Thyroid gland (tissue), 4 donors: ENCODE results near the gene ABTB1. TPM values are rescaled to one million over a fixed set of nuclear protein-coding genes. Genes with fewer than 3 reads are reported as not detected.

Source experiments
- DNase-seq, 2 donors: peaks; one replicate each; pipeline ENCODE4 v3.0.0-alpha.2; 2019
- H3K27ac ChIP-seq, 3 donors: fragments of 200-600 bp; sonication (generic); 1 replicate in 2 of 3; 2 replicates in 1 of 3; pipeline ENCODE4 v1.5.1; 2016 to 2019; ENCODE audit warnings: mild to moderate bottlenecking in 1 of 3, moderate library complexity in 1 of 3
- H3K27me3 ChIP-seq: fragments of 200-600 bp; sonication (generic); one replicate; pipeline ENCODE4 v1.5.1; 2019
- H3K36me3 ChIP-seq, 2 donors: fragments of 200-600 bp; sonication (generic); one replicate each; pipeline ENCODE4 v1.5.1; 2016 to 2019
- H3K4me1 ChIP-seq, 2 donors: fragments of 200-600 bp; sonication (generic); one replicate each; pipeline ENCODE4 v1.5.1; 2017 to 2019
- H3K4me3 ChIP-seq, 3 donors: fragments of 200-600 bp; sonication (generic); replicated peaks in 1 of 3; 1 replicate in 2 of 3; 2 replicates in 1 of 3; pipeline ENCODE4 v1.5.1; 2016; ENCODE audit warnings: mild to moderate bottlenecking in 1 of 3
- H3K9me3 ChIP-seq: fragments of 200-600 bp; sonication (generic); one replicate; pipeline ENCODE4 v1.5.1; 2017
- POLR2A ChIP-seq, 2 donors: fragments of 450-650 bp; IDR thresholded peaks; one replicate each; pipeline ENCODE4 v1.6.1; 2017; ENCODE audit warnings: antibody characterized with exemption in 2 of 2, mild to moderate bottlenecking in 2 of 2, moderate library complexity in 1 of 2
- WGBS, 2 donors: methylation state at CpG; one replicate each; pipeline ENCODE4 v1.1.5; 2017; 5-methylcytosine and 5-hydroxymethylcytosine counted together
- intact Hi-C: fragments of 100-400 bp; cut with DNase I; formaldehyde crosslinking; loops from one replicate; pipeline ENCODE4 v1.15.1; 2023
- total RNA-seq, 4 donors: library from RNA; depleted of rRNA; stranded (reverse); fragments of >200 nt; gene quantifications; one replicate each; pipeline ENCODE4 v1.2.3, GENCODE V29; 2016
- TF ChIP-seq, protein P1 (sequence below), 6 experiments: fragments of 200-600 bp in 3 of 6; fragments of 450-650 bp in 3 of 6; sonication (generic) in 3 of 6; IDR thresholded peaks; one replicate each; pipeline ENCODE4 v1.5.1; 2016 to 2019; ENCODE audit warnings: antibody characterized with exemption in 6 of 6, mild to moderate bottlenecking in 2 of 6, inconsistent platforms in 1 of 6, moderate library complexity in 1 of 6

Gene ABTB1
- total RNA-seq, 4 donors from 2014 or later, result 18.9 to 29.1 (median 24.4) TPM

DNA sequence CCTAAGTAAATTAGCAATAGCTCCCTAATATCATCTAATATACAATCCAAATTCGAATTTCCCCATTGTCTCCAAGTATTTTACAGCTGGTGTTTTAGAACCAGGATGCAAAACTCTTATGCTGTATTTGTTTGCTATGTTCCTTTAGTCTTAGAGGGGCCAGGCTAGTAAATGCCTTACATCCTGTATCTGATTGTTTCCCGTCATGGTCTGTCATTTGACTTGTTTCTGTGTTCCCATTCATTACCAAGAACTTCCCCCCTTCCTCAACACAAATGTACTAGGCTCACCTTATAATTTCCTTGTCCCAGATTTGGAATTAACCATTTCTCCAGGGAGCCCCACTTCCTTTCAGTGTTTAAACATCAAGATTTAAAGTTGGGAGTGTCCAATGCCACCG, 54.1 kb downstream of the ABTB1 start:
- intact Hi-C loops, result no loop called here
- WGBS, 2 donors, result 83 to 89% methylated on average over 3 of the region's 3 CpGs
- TF ChIP-seq POLR2A (IDR thresholded peaks at IDR 0.05), result no peak
- TF ChIP-seq, protein P1, sequence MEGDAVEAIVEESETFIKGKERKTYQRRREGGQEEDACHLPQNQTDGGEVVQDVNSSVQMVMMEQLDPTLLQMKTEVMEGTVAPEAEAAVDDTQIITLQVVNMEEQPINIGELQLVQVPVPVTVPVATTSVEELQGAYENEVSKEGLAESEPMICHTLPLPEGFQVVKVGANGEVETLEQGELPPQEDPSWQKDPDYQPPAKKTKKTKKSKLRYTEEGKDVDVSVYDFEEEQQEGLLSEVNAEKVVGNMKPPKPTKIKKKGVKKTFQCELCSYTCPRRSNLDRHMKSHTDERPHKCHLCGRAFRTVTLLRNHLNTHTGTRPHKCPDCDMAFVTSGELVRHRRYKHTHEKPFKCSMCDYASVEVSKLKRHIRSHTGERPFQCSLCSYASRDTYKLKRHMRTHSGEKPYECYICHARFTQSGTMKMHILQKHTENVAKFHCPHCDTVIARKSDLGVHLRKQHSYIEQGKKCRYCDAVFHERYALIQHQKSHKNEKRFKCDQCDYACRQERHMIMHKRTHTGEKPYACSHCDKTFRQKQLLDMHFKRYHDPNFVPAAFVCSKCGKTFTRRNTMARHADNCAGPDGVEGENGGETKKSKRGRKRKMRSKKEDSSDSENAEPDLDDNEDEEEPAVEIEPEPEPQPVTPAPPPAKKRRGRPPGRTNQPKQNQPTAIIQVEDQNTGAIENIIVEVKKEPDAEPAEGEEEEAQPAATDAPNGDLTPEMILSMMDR (IDR thresholded peaks at IDR 0.05), result no peak

DNA sequence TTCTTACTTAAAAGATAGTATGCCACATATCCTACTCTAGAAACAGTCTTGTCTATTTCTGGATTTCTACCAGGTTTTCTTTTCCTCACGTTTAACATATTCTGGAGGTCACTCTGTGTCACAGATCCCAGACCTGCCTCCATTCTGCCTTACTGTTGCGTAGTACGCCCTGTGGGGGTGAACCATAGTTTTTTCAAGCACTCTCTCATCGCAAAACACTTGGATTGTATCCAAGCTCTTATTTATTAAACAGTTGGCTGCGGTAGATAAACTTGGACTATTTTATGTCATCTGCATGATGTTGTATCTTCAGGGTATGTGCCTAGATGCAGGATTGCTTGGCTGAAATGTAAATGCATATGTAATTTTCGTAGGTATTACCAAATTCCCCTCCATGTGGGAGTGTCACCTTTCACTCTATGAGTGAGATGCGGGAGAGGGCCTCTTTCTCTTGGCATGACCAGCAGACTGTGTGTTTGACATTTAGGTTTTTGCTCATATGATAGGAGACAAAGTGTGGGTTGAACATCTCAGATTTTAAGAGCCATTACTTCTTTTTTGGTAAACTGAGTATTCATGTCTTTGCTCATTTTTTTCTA, 55.8 kb downstream of the ABTB1 start:
- H3K27me3 ChIP-seq, result no peaks in the 10 kb centered on the region
- H3K4me3 ChIP-seq, result no peak overlapping the region
- TF ChIP-seq POLR2A (IDR thresholded peaks at IDR 0.05), result no peak
- TF ChIP-seq, protein P1 (IDR thresholded peaks at IDR 0.05), result no peak
- H3K36me3 ChIP-seq, result no peaks in the 10 kb centered on the region
- intact Hi-C loops, result no loop called here
- DNase-seq, result no peak
- H3K27ac ChIP-seq, result no peak overlapping the region
- 64 to 74% methylated on average over 7 of the region's 7 CpGs for WGBS, 2 donors
- H3K9me3 ChIP-seq, result no peaks in the 10 kb centered on the region
- no peaks in the 10 kb centered on the region for H3K4me1 ChIP-seq

More for the DNA sequence above, 54.1 kb downstream of the ABTB1 start:
- Histone ChIP-seq H3K4me1 (peaks cover 0 to 3% of the 10 kb centered on the region in 2 donors), H3K27me3 (no peaks in the 10 kb centered on the region), H3K4me3 (no peak overlapping the region), H3K9me3 (no peaks in the 10 kb centered on the region), H3K36me3 (no peaks in the 10 kb centered on the region), H3K27ac (no peak overlapping the region)
- DNase-seq, result no peak

DNA sequence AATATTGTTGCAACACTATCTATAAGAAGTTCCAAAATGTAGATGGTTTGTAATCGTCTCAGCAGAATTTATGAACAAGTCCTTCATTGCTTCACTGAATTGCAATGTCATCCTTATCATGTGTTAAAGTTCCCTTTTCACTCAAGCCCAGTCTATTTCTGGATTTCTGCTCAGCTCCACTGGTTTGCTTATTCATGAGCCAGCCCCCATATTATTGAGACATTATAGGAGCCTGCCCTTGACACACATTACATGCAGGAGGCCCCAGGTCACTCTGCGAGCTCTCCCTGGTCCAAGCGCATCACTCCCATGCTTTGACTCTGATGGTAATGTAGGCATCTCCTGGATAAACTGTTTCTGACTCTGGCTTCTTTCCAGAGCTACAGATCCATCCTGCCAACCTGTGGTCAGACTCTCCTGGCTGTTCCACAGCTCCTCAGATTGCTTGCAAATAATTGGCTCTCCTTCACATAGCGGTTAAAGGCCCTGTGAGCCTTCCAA, 56.9 kb downstream of the ABTB1 start:
- DNase-seq, result no peak
- H3K36me3 ChIP-seq, result no peaks in the 10 kb centered on the region
- TF ChIP-seq, protein P1 (IDR thresholded peaks at IDR 0.05), result no peak
- no peak for TF ChIP-seq POLR2A (IDR thresholded peaks at IDR 0.05)
- no peak overlapping the region for H3K27ac ChIP-seq
- WGBS, 2 donors, result 91 to 92% methylated on average over 4 of the region's 4 CpGs
- H3K4me3 ChIP-seq, result no peak overlapping the region
- peaks cover 0 to 7% of the 10 kb centered on the region in 2 donors for H3K4me1 ChIP-seq
- H3K27me3 ChIP-seq, result no peaks in the 10 kb centered on the region
- intact Hi-C loops, result no loop called here
- no peaks in the 10 kb centered on the region for H3K9me3 ChIP-seq

DNA sequence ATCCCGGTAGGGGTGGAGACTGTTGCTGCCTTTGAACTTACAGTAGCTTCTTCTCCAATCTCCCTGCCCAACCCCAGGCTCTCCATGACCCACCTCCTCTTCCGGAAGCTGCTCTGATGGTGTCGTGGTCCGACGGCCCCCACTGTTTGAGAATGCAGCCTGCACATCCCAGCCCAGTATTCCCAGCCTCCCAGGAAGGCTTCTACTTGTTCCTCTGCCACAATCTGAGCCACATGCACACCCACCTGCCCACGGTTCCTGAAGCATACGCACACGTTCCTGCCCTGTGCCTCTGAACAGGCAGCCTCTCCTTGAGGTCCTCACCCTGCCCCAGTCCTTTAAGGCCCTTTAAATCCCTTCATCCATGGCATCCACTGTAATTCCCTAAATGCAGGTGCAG, 57.4 kb downstream of the ABTB1 start:
- H3K4me3 ChIP-seq, result no peak overlapping the region
- H3K27ac ChIP-seq, result no peak overlapping the region
- DNase-seq, result no peak
- WGBS, 2 donors, result 73 to 82% methylated on average over 8 of the region's 8 CpGs
- no peaks in the 10 kb centered on the region for H3K9me3 ChIP-seq
- H3K4me1 ChIP-seq, result peaks cover 0 to 12% of the 10 kb centered on the region in 2 donors
- H3K36me3 ChIP-seq, result no peaks in the 10 kb centered on the region
- TF ChIP-seq POLR2A (IDR thresholded peaks at IDR 0.05), result no peak
- TF ChIP-seq, protein P1 (IDR thresholded peaks at IDR 0.05), result no peak
- intact Hi-C loops, result no loop called here
- H3K27me3 ChIP-seq, result no peaks in the 10 kb centered on the region

Other genes starting within 250 kb of the ABTB1 start
- gene TPRA1, start 82.2 kb upstream of the ABTB1 start, total RNA-seq, result 10 to 100 TPM; 36.2 to 47.5 (median 43.2) TPM
- 10 to 100 TPM in 1 of 4 donors, 1 to 10 TPM in 3; 7.5 to 15.1 (median 9.5) TPM for gene MCM2, start 74.5 kb upstream of the ABTB1 start, total RNA-seq
- 1 to 10 TPM; 3.2 to 9.4 (median 8.0) TPM for gene PODXL2, start 43.8 kb upstream of the ABTB1 start, total RNA-seq
- gene MGLL, start 149.6 kb downstream of the ABTB1 start, total RNA-seq, result 10 to 100 TPM; 12.4 to 24.7 (median 18.4) TPM
- gene KBTBD12, start 242.3 kb downstream of the ABTB1 start, total RNA-seq, result 1 to 10 TPM in 1 of 4 donors, not detected in 3; 1.5 TPM